Astrocyte (in vitro differentiated cells and primary cell): ENCODE measurements around the gene DLK1. TPM values are rescaled to one million over a fixed set of nuclear protein-coding genes. Genes with fewer than 3 reads are reported as not detected.

Source experiments
- DNase-seq: peaks from one replicate; pipeline ENCODE4 v3.0.0-alpha.2; 2010; ENCODE audit warnings: low read depth
- FAIRE-seq: peaks from 2 replicates; lab custom pipeline; 2011; peaks lifted over from hg19 to GRCh38; lab: Jason Lieb, UNC
- H2AFZ ChIP-seq: 2 replicates; pipeline ENCODE4 v1.6.0; 2012; ENCODE audit warnings: low read depth, low read length, inconsistent platforms
- H3K27ac ChIP-seq: 2 replicates; pipeline ENCODE4 v1.5.1; 2011; ENCODE audit warnings: low read depth, low read length, inconsistent platforms
- H3K27me3 ChIP-seq: 2 replicates; pipeline ENCODE4 v1.6.0; 2011; ENCODE audit warnings: low read length, inconsistent platforms; ENCODE audit not compliant: insufficient read depth
- H3K36me3 ChIP-seq: 2 replicates; pipeline ENCODE4 v1.5.1; 2011; ENCODE audit warnings: low read length, inconsistent platforms; ENCODE audit not compliant: insufficient read depth
- H3K4me1 ChIP-seq: 2 replicates; pipeline ENCODE4 v1.5.1; 2011; ENCODE audit warnings: low read length, inconsistent platforms; ENCODE audit not compliant: insufficient read depth
- H3K4me2 ChIP-seq: 2 replicates; pipeline ENCODE4 v1.6.0; 2012; ENCODE audit warnings: low read length, inconsistent platforms
- H3K4me3 ChIP-seq: 2 replicates; pipeline ENCODE4 v1.5.1; 2011; ENCODE audit warnings: low read depth, mild to moderate bottlenecking, low read length, inconsistent platforms; ENCODE audit not compliant: insufficient read depth
- H3K79me2 ChIP-seq: 2 replicates; pipeline ENCODE4 v1.6.0; 2012; ENCODE audit warnings: mild to moderate bottlenecking, low read length, inconsistent platforms; ENCODE audit not compliant: insufficient read depth
- H3K9ac ChIP-seq: 2 replicates; pipeline ENCODE4 v1.6.0; 2012; ENCODE audit warnings: mild to moderate bottlenecking, low read length, inconsistent platforms
- H3K9me3 ChIP-seq: 2 replicates; pipeline ENCODE4 v1.5.1; 2012; ENCODE audit warnings: low read depth, mild to moderate bottlenecking, low read length, inconsistent platforms; ENCODE audit not compliant: insufficient read depth
- H4K20me1 ChIP-seq: 2 replicates; pipeline ENCODE4 v1.6.0; 2012; ENCODE audit warnings: low read length, inconsistent platforms; ENCODE audit not compliant: insufficient read depth
- H3K27ac Mint-ChIP-seq: one replicate; pipeline ENCODE4 v1.8.0; 2021; ENCODE audit warnings: mild to moderate bottlenecking, mixed read lengths; ENCODE audit not compliant: unreplicated experiment
- H3K27me3 Mint-ChIP-seq: one replicate; pipeline ENCODE4 v1.8.0; 2021; ENCODE audit warnings: low read depth, mixed read lengths; ENCODE audit not compliant: unreplicated experiment
- H3K36me3 Mint-ChIP-seq: one replicate; pipeline ENCODE4 v1.8.0; 2021; ENCODE audit warnings: low read depth, mixed read lengths; ENCODE audit not compliant: unreplicated experiment
- H3K4me1 Mint-ChIP-seq: one replicate; pipeline ENCODE4 v1.8.0; 2021; ENCODE audit warnings: low read depth, mixed read lengths; ENCODE audit not compliant: unreplicated experiment
- H3K4me3 Mint-ChIP-seq: one replicate; pipeline ENCODE4 v1.8.0; 2021; ENCODE audit warnings: mild to moderate bottlenecking, moderate library complexity, mixed read lengths; ENCODE audit not compliant: unreplicated experiment
- H3K9me3 Mint-ChIP-seq: one replicate; pipeline ENCODE4 v1.8.0; 2021; ENCODE audit warnings: mild to moderate bottlenecking, mixed read lengths; ENCODE audit not compliant: unreplicated experiment
- EZH2 ChIP-seq: IDR thresholded peaks from 2 replicates; pipeline ENCODE4 v1.6.1; 2012; ENCODE audit warnings: mild to moderate bottlenecking, low read length, inconsistent platforms; ENCODE audit not compliant: insufficient read depth
- total RNA-seq: library from RNA; stranded (reverse); gene quantifications from 2 replicates; pipeline ENCODE4 v1.2.1, GENCODE V29; 2021
- TF ChIP-seq, protein P1 (sequence below): IDR thresholded peaks from 2 replicates; pipeline ENCODE4 v1.5.1; 2011; ENCODE audit warnings: low read depth, mild to moderate bottlenecking, inconsistent platforms, low read length, moderate library complexity; ENCODE audit not compliant: insufficient read depth

Gene DLK1
- total RNA-seq, 1 donor from 2014 or later, result 2.7 TPM

DNA sequence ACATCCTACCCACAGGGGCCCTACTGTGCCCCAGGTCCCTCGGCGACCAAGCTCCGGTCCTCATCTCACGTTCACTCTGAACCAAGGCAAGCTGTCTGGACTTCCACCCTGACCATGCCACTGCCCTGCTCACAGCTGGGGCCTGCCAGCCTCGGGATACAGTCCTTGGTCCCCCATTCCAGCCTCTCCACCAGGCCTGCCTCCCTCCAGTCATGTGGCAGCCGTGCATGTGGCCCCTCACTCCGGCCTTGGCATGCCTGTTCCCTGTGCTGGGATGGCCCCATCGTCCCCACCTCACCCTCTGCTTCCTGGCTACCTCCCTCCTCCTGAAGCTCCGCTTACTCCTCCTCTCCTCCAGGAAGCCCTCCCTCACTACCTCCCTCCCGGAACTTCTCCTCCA, 38.6 kb upstream of the DLK1 start:
- Mint-ChIP-seq H3K36me3 (no peaks in the 10 kb centered on the region), H3K9me3 (peaks cover under 1% of the 10 kb centered on the region), H3K27me3 (peaks cover 19% of the 10 kb centered on the region), H3K27ac (no peak overlapping the region), H3K4me3 (no peak overlapping the region), H3K4me1 (peaks cover 17% of the 10 kb centered on the region)
- Histone ChIP-seq H3K79me2 (no peaks in the 10 kb centered on the region), H3K9ac (no peak overlapping the region), H3K4me2 (peak overlapping the region; percentile 83), H2AFZ (no peak overlapping the region), H4K20me1 (no peaks in the 10 kb centered on the region), H3K27ac (no peak overlapping the region), H3K4me3 (no peak overlapping the region), H3K9me3 (no peaks in the 10 kb centered on the region), H3K36me3 (no peaks in the 10 kb centered on the region), H3K4me1 (peaks cover 33% of the 10 kb centered on the region), H3K27me3 (no peaks in the 10 kb centered on the region)
- DNase-seq (no peak), FAIRE-seq (no peak)
- TF ChIP-seq EZH2, result no peak
- TF ChIP-seq, protein P1, sequence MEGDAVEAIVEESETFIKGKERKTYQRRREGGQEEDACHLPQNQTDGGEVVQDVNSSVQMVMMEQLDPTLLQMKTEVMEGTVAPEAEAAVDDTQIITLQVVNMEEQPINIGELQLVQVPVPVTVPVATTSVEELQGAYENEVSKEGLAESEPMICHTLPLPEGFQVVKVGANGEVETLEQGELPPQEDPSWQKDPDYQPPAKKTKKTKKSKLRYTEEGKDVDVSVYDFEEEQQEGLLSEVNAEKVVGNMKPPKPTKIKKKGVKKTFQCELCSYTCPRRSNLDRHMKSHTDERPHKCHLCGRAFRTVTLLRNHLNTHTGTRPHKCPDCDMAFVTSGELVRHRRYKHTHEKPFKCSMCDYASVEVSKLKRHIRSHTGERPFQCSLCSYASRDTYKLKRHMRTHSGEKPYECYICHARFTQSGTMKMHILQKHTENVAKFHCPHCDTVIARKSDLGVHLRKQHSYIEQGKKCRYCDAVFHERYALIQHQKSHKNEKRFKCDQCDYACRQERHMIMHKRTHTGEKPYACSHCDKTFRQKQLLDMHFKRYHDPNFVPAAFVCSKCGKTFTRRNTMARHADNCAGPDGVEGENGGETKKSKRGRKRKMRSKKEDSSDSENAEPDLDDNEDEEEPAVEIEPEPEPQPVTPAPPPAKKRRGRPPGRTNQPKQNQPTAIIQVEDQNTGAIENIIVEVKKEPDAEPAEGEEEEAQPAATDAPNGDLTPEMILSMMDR, result no peak

DNA sequence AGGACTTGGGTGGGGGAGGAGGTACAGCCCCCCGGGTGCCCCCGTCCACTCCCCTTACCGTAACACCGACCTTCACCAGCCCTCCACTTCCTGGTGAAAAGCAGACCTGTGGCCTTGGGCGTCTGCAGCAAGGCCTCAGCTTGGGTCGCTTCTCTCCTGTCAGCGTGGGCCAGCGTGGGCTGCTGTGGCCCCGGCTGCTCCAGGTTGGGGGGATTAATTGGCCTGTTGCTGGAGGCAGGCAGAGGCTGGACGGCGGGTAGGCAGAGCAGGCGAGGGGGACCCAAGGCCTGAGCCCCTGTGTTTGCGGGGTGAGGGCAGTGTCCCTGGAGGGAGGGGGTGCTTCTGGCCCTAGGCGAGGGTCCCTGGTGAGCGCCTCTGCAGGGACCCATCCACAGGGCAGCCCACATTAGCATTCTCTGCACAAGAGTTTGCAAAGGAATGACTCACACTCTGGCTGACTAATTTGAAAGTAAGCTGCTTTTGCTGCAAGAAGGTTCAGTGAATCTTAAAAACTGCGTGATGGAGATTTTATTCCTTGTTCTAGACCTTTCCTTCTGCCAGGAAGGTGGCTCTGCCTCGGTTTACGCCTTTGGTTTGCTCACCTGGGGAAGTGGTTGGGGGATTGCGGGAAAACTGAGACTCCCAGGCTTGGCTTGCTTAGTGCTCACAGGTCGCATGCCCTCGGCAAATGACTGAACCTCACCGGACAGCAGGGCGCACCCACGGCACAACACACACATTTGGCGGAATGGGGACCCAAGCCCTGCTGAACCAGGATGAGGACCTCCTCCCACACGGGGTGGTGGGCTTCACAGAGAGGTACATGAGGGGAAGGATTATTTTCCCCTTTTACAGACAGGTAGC, 37.9 kb upstream of the DLK1 start:
- no peaks in the 10 kb centered on the region for H3K36me3 Mint-ChIP-seq
- H3K27ac Mint-ChIP-seq, result peak overlapping the region; percentile 5
- no peak overlapping the region for H3K27ac ChIP-seq
- no peak overlapping the region for H3K4me3 Mint-ChIP-seq
- peak; percentile 78 for DNase-seq
- H3K27me3 ChIP-seq, result no peaks in the 10 kb centered on the region
- H3K4me3 ChIP-seq, result peak overlapping the region; percentile 22
- H3K27me3 Mint-ChIP-seq, result peaks cover 15% of the 10 kb centered on the region
- no peaks in the 10 kb centered on the region for H3K9me3 ChIP-seq
- no peaks in the 10 kb centered on the region for H3K9me3 Mint-ChIP-seq
- peak; percentile 9 for FAIRE-seq
- peak overlapping the region; percentile 57 for H3K9ac ChIP-seq
- H3K4me2 ChIP-seq, result peak overlapping the region; percentile 83
- TF ChIP-seq, protein P1, result no peak
- TF ChIP-seq EZH2, result no peak
- H2AFZ ChIP-seq, result peak overlapping the region; percentile 57
- H3K79me2 ChIP-seq, result no peaks in the 10 kb centered on the region
- H3K4me1 ChIP-seq, result peaks cover 39% of the 10 kb centered on the region
- H3K36me3 ChIP-seq, result no peaks in the 10 kb centered on the region
- peaks cover 22% of the 10 kb centered on the region for H3K4me1 Mint-ChIP-seq
- no peaks in the 10 kb centered on the region for H4K20me1 ChIP-seq

DNA sequence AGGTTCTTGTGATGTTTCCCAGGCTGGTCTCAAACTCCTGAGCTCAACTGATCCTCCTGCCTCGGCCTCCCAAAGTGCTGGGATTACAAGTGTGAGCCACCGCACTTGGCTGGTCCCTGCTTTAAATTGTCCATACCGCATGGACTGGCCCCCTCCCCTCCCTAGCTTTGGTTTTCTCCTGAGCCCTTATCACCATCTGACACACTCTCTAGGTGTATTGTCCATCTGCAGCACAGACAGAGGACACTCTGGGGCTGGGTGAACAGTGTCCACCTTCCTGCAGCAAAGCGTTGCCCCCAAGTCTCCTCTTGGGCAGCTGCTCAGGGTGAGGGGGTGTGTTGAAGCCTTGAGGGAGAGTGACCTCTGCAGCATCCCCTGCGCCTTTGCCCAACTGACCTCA, 36.0 kb upstream of the DLK1 start:
- H3K27me3 Mint-ChIP-seq, result peaks cover 9% of the 10 kb centered on the region
- Histone ChIP-seq H3K27me3 (no peaks in the 10 kb centered on the region), H3K9ac (no peak overlapping the region), H3K4me1 (peaks cover 39% of the 10 kb centered on the region), H3K4me3 (no peak overlapping the region), H2AFZ (no peak overlapping the region), H4K20me1 (no peaks in the 10 kb centered on the region), H3K4me2 (no peak overlapping the region), H3K9me3 (no peaks in the 10 kb centered on the region), H3K36me3 (no peaks in the 10 kb centered on the region), H3K79me2 (no peaks in the 10 kb centered on the region), H3K27ac (no peak overlapping the region)
- no peak overlapping the region for H3K27ac Mint-ChIP-seq
- H3K4me3 Mint-ChIP-seq, result no peak overlapping the region
- DNase-seq, result no peak
- no peak for FAIRE-seq
- TF ChIP-seq EZH2, result no peak
- TF ChIP-seq, protein P1, result no peak
- peaks cover 22% of the 10 kb centered on the region for H3K4me1 Mint-ChIP-seq
- H3K9me3 Mint-ChIP-seq, result no peaks in the 10 kb centered on the region
- H3K36me3 Mint-ChIP-seq, result no peaks in the 10 kb centered on the region
